Suprapubic skin (tissue), 4 donors: ENCODE data around the gene TTC38. TPM values are rescaled to one million over a fixed set of nuclear protein-coding genes. Genes with fewer than 3 reads are reported as not detected.

ENCODE experiments used
- DNase-seq, 2 donors: peaks; one replicate each; pipeline ENCODE4 v3.0.0-alpha.2; 2019; ENCODE audit warnings: low spot score in 2 of 2
- H3K27ac ChIP-seq: fragments of 200-600 bp; sonication (generic); one replicate; pipeline ENCODE4 v1.5.1; 2019
- H3K27me3 ChIP-seq: fragments of 200-600 bp; sonication (generic); one replicate; pipeline ENCODE4 v1.5.1; 2019
- H3K36me3 ChIP-seq: fragments of 200-600 bp; sonication (generic); one replicate; pipeline ENCODE4 v1.5.1; 2019
- H3K4me1 ChIP-seq: fragments of 200-600 bp; sonication (generic); one replicate; pipeline ENCODE4 v1.5.1; 2019
- H3K4me3 ChIP-seq: fragments of 200-600 bp; sonication (generic); one replicate; pipeline ENCODE4 v1.5.1; 2019; ENCODE audit warnings: mild to moderate bottlenecking
- H3K9me3 ChIP-seq: fragments of 200-600 bp; sonication (generic); one replicate; pipeline ENCODE4 v1.5.1; 2019
- CTCF ChIP-seq, 2 donors: fragments of 200-600 bp in 1 of 2; fragments of 450-650 bp in 1 of 2; sonication (generic) in 1 of 2; IDR thresholded peaks; one replicate each; pipeline ENCODE4 v1.5.1; 2016 to 2019; ENCODE audit warnings: antibody characterized with exemption in 2 of 2, mild to moderate bottlenecking in 1 of 2, moderate library complexity in 1 of 2
- EP300 ChIP-seq: sonication (generic); formaldehyde crosslinking; IDR thresholded peaks from one replicate; pipeline ENCODE4 v1.6.1; 2017; ENCODE audit warnings: antibody characterized with exemption
- POLR2A ChIP-seq, 2 donors: fragments of 450-650 bp; IDR thresholded peaks; one replicate each; pipeline ENCODE4 v1.6.1; 2017; ENCODE audit warnings: antibody characterized with exemption in 2 of 2, mild to moderate bottlenecking in 2 of 2, moderate library complexity in 2 of 2
- POLR2AphosphoS5 ChIP-seq, 3 donors: sonication (generic); formaldehyde crosslinking; IDR thresholded peaks; one replicate each; pipeline ENCODE4 v1.6.1; 2017; ENCODE audit warnings: antibody characterized with exemption in 3 of 3
- WGBS: methylation state at CpG from one replicate; pipeline ENCODE4 v1.1.5; 2018; 5-methylcytosine and 5-hydroxymethylcytosine counted together
- total RNA-seq, 4 donors: library from RNA; depleted of rRNA; stranded (reverse); fragments of >200 nt; gene quantifications; one replicate each; pipeline ENCODE4 v1.1.0, GENCODE V29; 2016

TTC38 gene
- total RNA-seq, 4 donors from 2014 or later = 18.6 to 42.6 (median 35.4) TPM

GRCh38 chr22:46286941-46287872 is 19.4 kb downstream of the TTC38 start:
- H3K36me3 ChIP-seq = peaks cover 61% of the 10 kb centered on the region
- 100% methylated on average over 3 of the region's 15 CpGs for WGBS
- H3K27me3 ChIP-seq = no peaks in the 10 kb centered on the region
- H3K4me3 ChIP-seq = no peak overlapping the region
- H3K27ac ChIP-seq = no peak overlapping the region
- TF ChIP-seq EP300 (no peak), CTCF (IDR thresholded peaks at IDR 0.05) (no peak), POLR2AphosphoS5 (IDR thresholded peaks at IDR 0.05) (no peak), POLR2A (IDR thresholded peaks at IDR 0.05) (no peak)
- H3K4me1 ChIP-seq = peaks cover 45% of the 10 kb centered on the region
- no peaks in the 10 kb centered on the region for H3K9me3 ChIP-seq
- no peak for DNase-seq

- Histone ChIP-seq H3K27me3 (no peaks in the 10 kb centered on the region), H3K4me3 (no peak overlapping the region), H3K36me3 (peaks cover 54% of the 10 kb centered on the region), H3K4me1 (peaks cover 45% of the 10 kb centered on the region), H3K9me3 (no peaks in the 10 kb centered on the region), H3K27ac (no peak overlapping the region)
- no peak for DNase-seq
- WGBS = 71% methylated on average over 12 of the region's 24 CpGs
- no peak for TF ChIP-seq POLR2AphosphoS5 (IDR thresholded peaks at IDR 0.05)
- no peak for TF ChIP-seq POLR2A (IDR thresholded peaks at IDR 0.05)
- TF ChIP-seq CTCF (IDR thresholded peaks at IDR 0.05) = no peak
- no peak for TF ChIP-seq EP300
These were observed 20.3 kb downstream of the TTC38 start for GRCh38 chr22:46287873-46288751.

- Histone ChIP-seq H3K4me3 (no peak overlapping the region), H3K36me3 (peaks cover 49% of the 10 kb centered on the region)
These were observed 21.0 kb downstream of the TTC38 start for GRCh38 chr22:46288846-46289243.

GRCh38 chr22:46289244-46289891 is 21.6 kb downstream of the TTC38 start:
- H3K27ac ChIP-seq = no peak overlapping the region
- WGBS = 59% methylated on average over 9 of the region's 33 CpGs
- peaks cover 44% of the 10 kb centered on the region for H3K36me3 ChIP-seq
- TF ChIP-seq EP300 = no peak
- TF ChIP-seq CTCF (IDR thresholded peaks at IDR 0.05) = no peak
- no peak for TF ChIP-seq POLR2A (IDR thresholded peaks at IDR 0.05)
- no peak for TF ChIP-seq POLR2AphosphoS5 (IDR thresholded peaks at IDR 0.05)
- peaks cover 48% of the 10 kb centered on the region for H3K4me1 ChIP-seq
- H3K9me3 ChIP-seq = no peaks in the 10 kb centered on the region
- DNase-seq = no peak
- H3K4me3 ChIP-seq = no peak overlapping the region
- no peaks in the 10 kb centered on the region for H3K27me3 ChIP-seq

More at GRCh38 chr22:46288846-46289243, 21.0 kb downstream of the TTC38 start:
- Histone ChIP-seq H3K27ac (no peak overlapping the region), H3K4me1 (peaks cover 48% of the 10 kb centered on the region), H3K27me3 (no peaks in the 10 kb centered on the region), H3K9me3 (no peaks in the 10 kb centered on the region)
- 86% methylated on average over 6 of the region's 7 CpGs for WGBS
- DNase-seq = no peak
- TF ChIP-seq EP300 (no peak), POLR2AphosphoS5 (IDR thresholded peaks at IDR 0.05) (no peak), CTCF (IDR thresholded peaks at IDR 0.05) (no peak)
